Measurements from ENCODE around the gene RASGRF2.
"Not testable (repeated sequence)": the region's sequence is repeated elsewhere in the genome, so short reads cannot be mapped to it uniquely, and the experiment has no call there.

The RASGRF2 gene

GRCh38 chr5:81251922-81252321, 291.8 kb downstream of the RASGRF2 start:
- Histone ChIP-seq H3K36me3 (ENCODE audit: control insufficient read depth in 2 of 2, insufficient read depth in 2 of 2, low read length in 2 of 2) (peaks cover 10 to 31% of the 10 kb centered on the region in 2 donors), H3K9ac (ENCODE audit: low read length in 2 of 2) (no peak overlapping the region), H3K27me3 (ENCODE audit: control insufficient read depth in 1 of 2, insufficient read depth in 2 of 2, low read length in 2 of 2) (no peaks in the 10 kb centered on the region), H3K9me3 (ENCODE audit: control insufficient read depth in 2 of 2, low read length in 2 of 2) (no peaks in the 10 kb centered on the region), H3K4me3 (ENCODE audit: low read length in 2 of 2) (no peak overlapping the region), H3K4me1 (ENCODE audit: control insufficient read depth, insufficient read depth, low read length) (peaks cover 5% of the 10 kb centered on the region), H3K27ac (ENCODE audit: low read length) (no peak overlapping the region)

GRCh38 chr5:81252904-81253303, 292.7 kb downstream of the RASGRF2 start:
- Histone ChIP-seq H3K36me3 (ENCODE audit: control insufficient read depth in 2 of 2, insufficient read depth in 2 of 2, low read length in 2 of 2) (peaks cover 10 to 31% of the 10 kb centered on the region in 2 donors), H3K9me3 (ENCODE audit: control insufficient read depth in 2 of 2, low read length in 2 of 2) (no peaks in the 10 kb centered on the region), H3K9ac (ENCODE audit: low read length in 2 of 2) (no peak overlapping the region), H3K27me3 (ENCODE audit: control insufficient read depth in 1 of 2, insufficient read depth in 2 of 2, low read length in 2 of 2) (no peaks in the 10 kb centered on the region), H3K4me3 (ENCODE audit: low read length in 2 of 2) (no peak overlapping the region), H3K4me1 (ENCODE audit: control insufficient read depth, insufficient read depth, low read length) (peaks cover 4% of the 10 kb centered on the region), H3K27ac (ENCODE audit: low read length) (no peak overlapping the region)

- Histone ChIP-seq H3K4me1 (ENCODE audit: control insufficient read depth, insufficient read depth, low read length) (no peaks in the 10 kb centered on the region), H3K36me3 (ENCODE audit: control insufficient read depth in 2 of 2, insufficient read depth in 2 of 2, low read length in 2 of 2) (peaks cover 12 to 32% of the 10 kb centered on the region in 2 donors), H3K27ac (ENCODE audit: low read length) (no peak overlapping the region)
These were observed 293.7 kb downstream of the RASGRF2 start for GRCh38 chr5:81253875-81254274.

GRCh38 chr5:81254886-81255559, 294.9 kb downstream of the RASGRF2 start:
- Histone ChIP-seq H3K4me1 (ENCODE audit: control insufficient read depth, insufficient read depth, low read length) (no peaks in the 10 kb centered on the region), H3K4me3 (ENCODE audit: low read length in 2 of 2) (no peak overlapping the region), H3K36me3 (ENCODE audit: control insufficient read depth in 2 of 2, insufficient read depth in 2 of 2, low read length in 2 of 2) (peaks cover 21 to 38% of the 10 kb centered on the region in 2 donors), H3K9ac (ENCODE audit: low read length in 2 of 2) (no peak overlapping the region), H3K27ac (ENCODE audit: low read length) (no peak overlapping the region), H3K27me3 (ENCODE audit: control insufficient read depth in 1 of 2, insufficient read depth in 2 of 2, low read length in 2 of 2) (no peaks in the 10 kb centered on the region), H3K9me3 (ENCODE audit: control insufficient read depth in 2 of 2, low read length in 2 of 2) (no peaks in the 10 kb centered on the region)

More at GRCh38 chr5:81253875-81254274, 293.7 kb downstream of the RASGRF2 start:
- H3K27me3 ChIP-seq (ENCODE audit: control insufficient read depth in 1 of 2, insufficient read depth in 2 of 2, low read length in 2 of 2), result no peaks in the 10 kb centered on the region
- no peaks in the 10 kb centered on the region for H3K9me3 ChIP-seq (ENCODE audit: control insufficient read depth in 2 of 2, low read length in 2 of 2)
- no peak overlapping the region for H3K9ac ChIP-seq (ENCODE audit: low read length in 2 of 2)
- H3K4me3 ChIP-seq (ENCODE audit: low read length in 2 of 2), result no peak overlapping the region

- Histone ChIP-seq H3K36me3 (ENCODE audit: control insufficient read depth in 2 of 2, insufficient read depth in 2 of 2, low read length in 2 of 2) (peaks cover 21 to 35% of the 10 kb centered on the region in 2 donors), H3K9ac (ENCODE audit: low read length in 2 of 2) (no peak overlapping the region), H3K27me3 (ENCODE audit: control insufficient read depth in 1 of 2, insufficient read depth in 2 of 2, low read length in 2 of 2) (no peaks in the 10 kb centered on the region), H3K9me3 (ENCODE audit: control insufficient read depth in 2 of 2, low read length in 2 of 2) (no peaks in the 10 kb centered on the region), H3K27ac (ENCODE audit: low read length) (no peak overlapping the region), H3K4me1 (ENCODE audit: control insufficient read depth, insufficient read depth, low read length) (no peaks in the 10 kb centered on the region), H3K4me3 (ENCODE audit: low read length in 2 of 2) (no peak overlapping the region)
These were observed 296.6 kb downstream of the RASGRF2 start for GRCh38 chr5:81256766-81257165.

GRCh38 chr5:81262796-81263195, 302.6 kb downstream of the RASGRF2 start:
- H3K27ac ChIP-seq (ENCODE audit: low read length); H3K27me3 ChIP-seq (ENCODE audit: control insufficient read depth in 1 of 2, insufficient read depth in 2 of 2, low read length in 2 of 2); H3K9ac ChIP-seq (ENCODE audit: low read length in 2 of 2); H3K9me3 ChIP-seq (ENCODE audit: control insufficient read depth in 2 of 2, low read length in 2 of 2); H3K4me3 ChIP-seq (ENCODE audit: low read length in 2 of 2); H3K4me1 ChIP-seq (ENCODE audit: control insufficient read depth, insufficient read depth, low read length): not testable (repeated sequence)
- H3K36me3 ChIP-seq (ENCODE audit: control insufficient read depth in 2 of 2, insufficient read depth in 2 of 2, low read length in 2 of 2), result peaks cover 9 to 14% of the 10 kb centered on the region in 2 donors

- Histone ChIP-seq H3K4me1 (ENCODE audit: control insufficient read depth, insufficient read depth, low read length) (no peaks in the 10 kb centered on the region), H3K27ac (ENCODE audit: low read length) (no peak overlapping the region), H3K9ac (ENCODE audit: low read length in 2 of 2) (no peak overlapping the region), H3K4me3 (ENCODE audit: low read length in 2 of 2) (no peak overlapping the region), H3K27me3 (ENCODE audit: control insufficient read depth in 1 of 2, insufficient read depth in 2 of 2, low read length in 2 of 2) (no peaks in the 10 kb centered on the region), H3K9me3 (ENCODE audit: control insufficient read depth in 2 of 2, low read length in 2 of 2) (no peaks in the 10 kb centered on the region), H3K36me3 (ENCODE audit: control insufficient read depth in 2 of 2, insufficient read depth in 2 of 2, low read length in 2 of 2) (peaks cover 2 to 3% of the 10 kb centered on the region in 2 donors)
These were observed 304.9 kb downstream of the RASGRF2 start for GRCh38 chr5:81265101-81265500.

GRCh38 chr5:81268521-81269196, 308.5 kb downstream of the RASGRF2 start:
- no peak overlapping the region for H3K4me3 ChIP-seq (ENCODE audit: low read length in 2 of 2)
- peaks cover 2 to 3% of the 10 kb centered on the region in 2 donors for H3K36me3 ChIP-seq (ENCODE audit: control insufficient read depth in 2 of 2, insufficient read depth in 2 of 2, low read length in 2 of 2)
- H3K27ac ChIP-seq (ENCODE audit: low read length), result no peak overlapping the region
- no peaks in the 10 kb centered on the region for H3K4me1 ChIP-seq (ENCODE audit: control insufficient read depth, insufficient read depth, low read length)
- H3K27me3 ChIP-seq (ENCODE audit: control insufficient read depth in 1 of 2, insufficient read depth in 2 of 2, low read length in 2 of 2), result no peaks in the 10 kb centered on the region
- no peaks in the 10 kb centered on the region for H3K9me3 ChIP-seq (ENCODE audit: control insufficient read depth in 2 of 2, low read length in 2 of 2)
- no peak overlapping the region for H3K9ac ChIP-seq (ENCODE audit: low read length in 2 of 2)

GRCh38 chr5:81269751-81270393, 309.7 kb downstream of the RASGRF2 start:
- Histone ChIP-seq H3K36me3 (ENCODE audit: control insufficient read depth in 2 of 2, insufficient read depth in 2 of 2, low read length in 2 of 2) (no peaks in the 10 kb centered on the region), H3K9me3 (ENCODE audit: control insufficient read depth in 2 of 2, low read length in 2 of 2) (peaks cover 0 to 3% of the 10 kb centered on the region in 2 donors), H3K27ac (ENCODE audit: low read length) (no peak overlapping the region), H3K4me3 (ENCODE audit: low read length in 2 of 2) (no peak overlapping the region), H3K4me1 (ENCODE audit: control insufficient read depth, insufficient read depth, low read length) (no peaks in the 10 kb centered on the region), H3K27me3 (ENCODE audit: control insufficient read depth in 1 of 2, insufficient read depth in 2 of 2, low read length in 2 of 2) (no peaks in the 10 kb centered on the region), H3K9ac (ENCODE audit: low read length in 2 of 2) (no peak overlapping the region)

GRCh38 chr5:81270394-81271027, 310.3 kb downstream of the RASGRF2 start:
- not testable (repeated sequence) for H3K36me3 ChIP-seq (ENCODE audit: control insufficient read depth in 2 of 2, insufficient read depth in 2 of 2, low read length in 2 of 2); H3K9me3 ChIP-seq (ENCODE audit: control insufficient read depth in 2 of 2, low read length in 2 of 2)

More at GRCh38 chr5:81270394-81271027, 310.3 kb downstream of the RASGRF2 start:
- not testable (repeated sequence) for H3K9ac ChIP-seq (ENCODE audit: low read length in 2 of 2); H3K4me3 ChIP-seq (ENCODE audit: low read length in 2 of 2); H3K4me1 ChIP-seq (ENCODE audit: control insufficient read depth, insufficient read depth, low read length); H3K27me3 ChIP-seq (ENCODE audit: control insufficient read depth in 1 of 2, insufficient read depth in 2 of 2, low read length in 2 of 2); H3K27ac ChIP-seq (ENCODE audit: low read length)

Data from stomach smooth muscle (tissue), 2 donors.